Right lobe of liver (tissue), 6 donors: ENCODE measurements around the gene SYNPO. TPM values are rescaled to one million over a fixed set of nuclear protein-coding genes. Genes with fewer than 3 reads are reported as not detected.
A peak's percentile ranks its signal among the peaks of the same experiment; 100 is the strongest.

Experiments
- ATAC-seq, 4 donors: fragments of 200-7000 bp; cut with Tn5 transposase; one replicate each; pipeline ENCODE4 v1.9.1; 2020; ENCODE audit warnings: mild to moderate bottlenecking in 4 of 4, moderate library complexity in 4 of 4
- DNase-seq, 3 donors: peaks; one replicate each; pipeline ENCODE4 v3.0.0-alpha.2; 2020
- H3K27ac ChIP-seq, 3 donors: fragments of 200-600 bp; one replicate each; pipeline ENCODE4 v1.8.0; 2022
- H3K27me3 ChIP-seq, 2 donors: fragments of 200-600 bp; one replicate each; pipeline ENCODE4 v1.8.0; 2022
- H3K36me3 ChIP-seq, 4 donors: fragments of 200-600 bp; sonication (generic) in 1 of 4; one replicate each; pipeline versions ENCODE4 v1.5.1 to v1.8.0; 2017 to 2022; ENCODE audit warnings: control low read depth in 1 of 4
- H3K4me1 ChIP-seq, 4 donors: fragments of 200-600 bp; sonication (generic) in 1 of 4; one replicate each; pipeline versions ENCODE4 v1.5.1 to v1.8.0; 2017 to 2022; ENCODE audit warnings: control low read depth in 1 of 4
- H3K4me3 ChIP-seq, 3 donors: fragments of 200-600 bp; one replicate each; pipeline ENCODE4 v1.8.0; 2022
- H3K9me3 ChIP-seq, 4 donors: fragments of 200-600 bp; sonication (generic) in 1 of 4; one replicate each; pipeline versions ENCODE4 v1.5.1 to v1.8.0; 2017 to 2022; ENCODE audit warnings: control low read depth in 1 of 4
- CTCF ChIP-seq, 4 donors: fragments of 200-600 bp in 3 of 4; fragments of 450-650 bp in 1 of 4; IDR thresholded peaks; one replicate each; pipeline versions ENCODE4 v1.5.1 to v1.8.0; 2016 to 2022; ENCODE audit warnings: antibody characterized with exemption in 4 of 4, mild to moderate bottlenecking in 2 of 4
- POLR2A ChIP-seq: fragments of 450-650 bp; IDR thresholded peaks from one replicate; pipeline ENCODE4 v1.6.1; 2017; ENCODE audit warnings: antibody characterized with exemption, mild to moderate bottlenecking
- WGBS: methylation state at CpG from one replicate; pipeline ENCODE4 v1.1.6; 2018; ENCODE audit warnings: low coverage, low lambda C conversion rate; ENCODE audit not compliant: insufficient coverage; ENCODE audit errors: missing lambda C conversion rate; 5-methylcytosine and 5-hydroxymethylcytosine counted together
- intact Hi-C, 2 donors: fragments of 100-400 bp; cut with DNase I; formaldehyde crosslinking; loops; one replicate each; pipeline versions ENCODE4 v1.11.2 to v1.14.1; 2022
- total RNA-seq, 6 experiments: library from RNA; depleted of rRNA in 2 of 6; stranded (reverse); fragments of >200 nt in 2 of 6; fragmentation: NEBNext Ultra II Directional in 3 of 6; extraction: Animal tissue kit (Norgen Biotek cat#: 25700) in 3 of 6; gene quantifications; one replicate each; pipeline versions ENCODE4 v1.1.0 to v1.2.4, GENCODE V29; 2016 to 2023
- donor health status: DM: no; HTN: yes; CAD: no.
- donor health status: DM: no; HTN: no; CAD: no.
- donor health status: DM: no; HTN: no; CAD: no.
- donor health status: DM: no; HTN: yes; CAD: no.
- donor health status: DM: no; HTN: yes; CAD: no.

Gene SYNPO
- total RNA-seq, 6 experiments from 2014 or later: 23.4 to 51.8 (median 35.6) TPM

GRCh38 chr5:150638488-150639376 lies 1.7 kb upstream of the SYNPO start:
- ATAC-seq: peak; percentile 43 to 81 (median 70)
- H3K9me3 ChIP-seq: no peaks in the 10 kb centered on the region
- peak in 2 of 3 donors; percentile 74 to 83 for DNase-seq
- peak overlapping the region; percentile 66 to 91 (median 68) for H3K27ac ChIP-seq
- WGBS: 20% methylated on average over 5 of the region's 6 CpGs
- no peaks in the 10 kb centered on the region for H3K27me3 ChIP-seq
- no peaks in the 10 kb centered on the region for H3K36me3 ChIP-seq
- H3K4me1 ChIP-seq: peaks cover 0 to 73% (median 35%) of the 10 kb centered on the region in 4 donors
- H3K4me3 ChIP-seq: peak overlapping the region in 2 of 3 donors; percentile 63 to 83
- intact Hi-C loops: no loop called here
- TF ChIP-seq CTCF (IDR thresholded peaks at IDR 0.05): no peak
- TF ChIP-seq POLR2A: no peak

GRCh38 chr5:150639377-150639692 lies 1.1 kb upstream of the SYNPO start:
- TF ChIP-seq POLR2A (no peak), CTCF (IDR thresholded peaks at IDR 0.05) (no peak)
- Histone ChIP-seq H3K27me3 (no peaks in the 10 kb centered on the region), H3K9me3 (no peaks in the 10 kb centered on the region), H3K4me1 (peaks cover 0 to 79% (median 39%) of the 10 kb centered on the region in 4 donors), H3K36me3 (no peaks in the 10 kb centered on the region), H3K27ac (peak overlapping the region; percentile 66 to 91 (median 68)), H3K4me3 (peak overlapping the region in 2 of 3 donors; percentile 63 to 83)
- intact Hi-C loops: no loop called here
- DNase-seq: peak in 1 of 3 donors; percentile 3
- ATAC-seq: no peak
- WGBS: 0% methylated on average over 1 of the region's 3 CpGs

GRCh38 chr5:150639751-150640150 lies 709 bp upstream of the SYNPO start:
- peak overlapping the region in 2 of 3 donors; percentile 63 to 83 for H3K4me3 ChIP-seq
- peaks cover 0 to 83% (median 42%) of the 10 kb centered on the region in 4 donors for H3K4me1 ChIP-seq
- intact Hi-C loops: loop anchor here in 1 of 2 donors (10.0 kb wide), 1 partner anchor 55 kb away; no protein-coding TSS in a partner anchor
- ATAC-seq (no peak), DNase-seq (peak in 2 of 3 donors; percentile 50 to 55)
- no peaks in the 10 kb centered on the region for H3K9me3 ChIP-seq
- H3K27me3 ChIP-seq: no peaks in the 10 kb centered on the region
- 14% methylated on average over 4 of the region's 5 CpGs for WGBS
- TF ChIP-seq POLR2A (no peak), CTCF (IDR thresholded peaks at IDR 0.05) (no peak)
- no peaks in the 10 kb centered on the region for H3K36me3 ChIP-seq
- H3K27ac ChIP-seq: peak overlapping the region; percentile 66 to 91 (median 68)

- ATAC-seq: peak; percentile 13 to 54 (median 16)
- WGBS: 5% methylated on average over 5 of the region's 9 CpGs
- peaks cover 0 to 82% (median 42%) of the 10 kb centered on the region in 4 donors for H3K4me1 ChIP-seq
- H3K36me3 ChIP-seq: no peaks in the 10 kb centered on the region
- H3K27me3 ChIP-seq: no peaks in the 10 kb centered on the region
- TF ChIP-seq CTCF (IDR thresholded peaks at IDR 0.05) (no peak), POLR2A (no peak)
- intact Hi-C loops: loop anchor here in 1 of 2 donors (10.0 kb wide), 1 partner anchor 54 kb away; no protein-coding TSS in a partner anchor
- no peaks in the 10 kb centered on the region for H3K9me3 ChIP-seq
- peak overlapping the region; percentile 51 to 83 (median 63) for H3K4me3 ChIP-seq
- peak overlapping the region; percentile 68 to 91 (median 91) for H3K27ac ChIP-seq
- peak; percentile 56 to 76 (median 75) for DNase-seq
These were observed 628 bp downstream of the SYNPO start for GRCh38 chr5:150641006-150641570.
